GM21381 (cell line): Measurements from ENCODE around the gene NDUFAF8.

Source experiments
- ATAC-seq: cut with Tn5 transposase; IDR thresholded peaks from one replicate; pipeline ENCODE4 v1.9.1; 2021; ENCODE audit warnings: mild to moderate bottlenecking, moderate library complexity; ENCODE audit not compliant: unreplicated experiment

The NDUFAF8 gene

DNA sequence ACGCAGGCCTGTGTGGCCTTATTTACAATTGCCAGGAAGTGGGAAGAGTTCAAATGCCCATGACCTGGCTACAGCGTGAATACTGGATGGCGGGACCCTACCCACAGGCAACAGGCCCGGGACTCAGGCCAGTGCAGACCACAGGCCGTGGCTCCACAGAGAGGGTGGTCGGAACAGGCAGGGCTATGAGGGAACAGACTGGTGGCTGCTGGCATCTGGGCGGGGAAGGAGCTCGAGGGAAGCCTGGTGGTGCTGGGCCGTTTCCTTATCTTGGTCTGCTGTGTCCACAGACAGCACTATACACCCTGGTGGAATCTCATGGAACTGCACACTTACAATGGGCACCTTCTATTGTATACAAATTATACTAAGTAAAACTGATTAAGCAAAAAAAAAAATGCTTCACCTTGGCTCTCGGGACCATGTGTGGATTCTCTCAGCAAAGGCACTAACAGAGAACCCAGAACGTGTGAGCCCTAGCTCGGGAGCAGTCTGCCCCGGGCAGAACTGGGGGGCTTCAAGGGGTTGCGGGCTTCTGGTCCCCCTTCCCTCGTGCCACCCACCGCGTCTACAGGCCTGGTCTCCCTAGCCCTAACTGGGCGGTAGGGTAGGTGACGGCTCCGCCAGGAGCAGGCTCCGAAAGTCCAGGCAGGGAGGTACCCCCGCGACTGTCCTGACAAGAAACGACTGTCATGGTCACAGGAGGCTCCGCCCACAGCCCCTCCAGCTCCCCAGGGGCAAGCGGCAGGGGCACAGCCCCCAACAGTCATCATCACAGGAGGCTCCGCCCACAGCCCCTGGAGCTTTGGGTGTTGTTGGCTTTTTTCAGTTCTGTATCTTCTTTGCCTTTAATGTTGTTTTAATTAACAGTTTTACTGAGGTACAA is 38.2 kb upstream of the NDUFAF8 start:
- ATAC-seq = no peak

DNA sequence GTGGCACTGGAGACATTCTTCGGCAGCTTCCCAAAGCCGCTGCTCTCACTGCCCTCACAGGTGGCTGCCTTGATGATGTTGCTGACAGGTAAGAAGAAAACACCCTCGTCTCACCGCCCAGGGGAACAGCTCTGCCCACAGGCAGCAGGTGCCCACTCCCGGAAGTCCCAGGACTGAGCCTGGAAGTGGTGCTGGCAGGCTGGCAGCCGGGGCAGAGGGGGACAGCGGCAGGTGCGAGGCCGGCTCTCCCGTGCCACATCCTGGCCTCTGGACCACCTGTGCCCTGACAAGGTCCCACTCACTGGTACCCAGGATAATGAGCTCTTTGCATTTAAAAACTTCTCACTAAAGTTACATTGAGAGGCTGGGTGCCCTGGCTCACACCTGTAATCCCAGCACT is 36.8 kb upstream of the NDUFAF8 start:
- ATAC-seq = no peak

DNA sequence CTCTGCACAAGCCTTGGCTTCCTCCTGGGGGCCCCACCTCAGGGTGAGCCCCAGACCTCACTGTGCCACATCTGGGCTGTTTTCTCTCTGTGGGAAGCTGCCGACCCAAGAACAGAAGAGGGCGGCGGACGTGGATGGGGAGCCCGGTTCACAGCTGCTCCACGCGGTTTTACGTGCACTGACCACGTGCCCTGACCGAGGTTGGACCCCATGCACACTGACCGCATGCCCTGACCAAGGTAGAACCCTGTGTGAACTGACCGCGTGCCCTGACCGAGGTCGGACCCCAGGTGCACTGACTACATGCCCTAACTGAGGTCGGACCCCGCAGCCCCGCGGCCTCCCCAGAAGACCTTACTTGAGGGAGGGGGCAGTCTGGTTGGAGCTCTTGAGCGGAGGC is 36.0 kb upstream of the NDUFAF8 start:
- no peak for ATAC-seq

GRCh38 chr17:81204578-81204977 is 34.5 kb upstream of the NDUFAF8 start:
- no peak for ATAC-seq

DNA sequence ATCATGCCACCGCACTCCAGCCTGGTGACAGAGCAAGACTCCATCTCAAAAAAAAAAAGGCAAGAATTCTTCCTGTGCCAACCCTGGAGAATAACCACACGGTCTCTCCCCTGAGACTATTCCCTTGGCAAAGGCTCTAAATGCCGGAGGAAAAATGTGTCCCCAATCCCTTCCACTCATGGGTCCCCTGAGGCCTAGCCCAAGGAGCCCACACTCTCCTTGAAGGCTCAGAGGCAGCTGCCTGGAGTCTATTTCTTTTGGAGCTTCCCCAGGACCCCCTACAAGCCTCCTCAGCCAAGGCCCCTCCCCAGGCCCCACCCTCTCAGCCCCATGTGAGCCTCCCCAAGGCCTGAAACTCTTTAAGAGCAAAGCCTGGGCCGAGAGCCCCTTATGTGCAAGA is 33.0 kb upstream of the NDUFAF8 start:
- no peak for ATAC-seq

- ATAC-seq = no peak
Measured at GRCh38 chr17:81206657-81207056, 32.5 kb upstream of the NDUFAF8 start.

GRCh38 chr17:81207610-81208581 is 31.2 kb upstream of the NDUFAF8 start:
- no peak for ATAC-seq

DNA sequence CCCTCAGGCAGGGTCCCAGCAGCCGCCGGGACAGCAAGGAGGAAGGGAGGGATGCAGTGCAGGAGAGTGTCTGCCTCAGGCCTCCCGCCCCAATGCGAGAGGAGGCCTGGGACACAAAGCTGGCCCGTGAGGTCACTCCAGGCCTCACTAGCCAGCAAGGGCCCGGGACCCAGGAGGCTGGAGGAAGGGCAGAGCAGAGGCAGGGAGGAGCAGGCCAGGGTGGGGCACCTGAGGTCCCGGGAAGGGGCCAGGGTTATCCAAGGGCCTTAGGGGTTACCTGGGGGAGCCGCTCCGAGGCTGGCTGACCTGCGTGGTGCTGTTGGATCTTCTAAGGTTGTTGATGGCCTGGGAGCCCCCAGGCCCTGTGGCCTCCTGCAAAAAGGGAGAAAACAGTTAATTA is 30.5 kb upstream of the NDUFAF8 start:
- no peak for ATAC-seq

DNA sequence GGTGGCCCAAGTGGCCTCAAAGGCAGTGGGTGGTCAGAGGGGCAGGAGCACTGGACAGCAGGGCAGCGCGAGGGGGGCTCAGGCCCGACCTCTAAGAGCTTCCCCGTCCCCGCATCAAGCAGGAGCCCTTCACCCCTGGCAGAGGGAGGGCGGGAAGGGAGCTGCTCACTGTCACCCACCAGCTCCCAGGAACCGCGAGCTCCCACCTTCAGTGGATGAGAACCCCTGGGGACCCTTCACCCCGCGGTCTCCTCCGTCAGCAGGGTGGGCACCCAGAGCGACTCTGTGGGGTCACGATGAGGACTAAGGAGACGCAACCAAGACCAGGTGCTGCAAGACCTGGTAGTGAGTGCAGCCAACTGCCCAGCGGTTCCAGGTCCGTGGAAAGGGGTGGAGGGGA is 30.0 kb upstream of the NDUFAF8 start:
- no peak for ATAC-seq

DNA sequence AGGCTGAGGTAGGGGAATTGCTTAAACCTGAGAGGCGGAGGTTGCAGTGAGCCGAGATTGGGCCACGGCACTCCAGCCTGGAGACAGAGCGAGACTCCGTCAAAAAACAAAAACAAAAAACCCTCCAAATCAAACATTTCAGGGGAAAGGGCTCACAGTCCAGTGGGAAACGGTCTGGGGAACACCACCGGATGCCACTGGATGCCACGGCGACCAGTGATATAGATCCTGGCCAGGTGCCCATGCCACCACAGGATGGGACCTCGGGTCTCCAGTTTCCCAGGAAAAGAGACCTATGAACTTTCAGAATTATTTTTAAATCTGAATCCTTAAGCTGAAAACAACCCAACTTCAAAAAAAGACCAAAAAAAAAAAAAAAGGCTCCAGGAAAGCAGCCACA is 28.7 kb upstream of the NDUFAF8 start:
- ATAC-seq = no peak

- no peak for ATAC-seq
Measured at GRCh38 chr17:81210868-81211267, 28.2 kb upstream of the NDUFAF8 start.

GRCh38 chr17:81212365-81212764 is 26.8 kb upstream of the NDUFAF8 start:
- no peak for ATAC-seq

GRCh38 chr17:81213978-81214377 is 25.1 kb upstream of the NDUFAF8 start:
- ATAC-seq = no peak

- no peak for ATAC-seq
Measured at GRCh38 chr17:81217491-81217890, 21.6 kb upstream of the NDUFAF8 start.

DNA sequence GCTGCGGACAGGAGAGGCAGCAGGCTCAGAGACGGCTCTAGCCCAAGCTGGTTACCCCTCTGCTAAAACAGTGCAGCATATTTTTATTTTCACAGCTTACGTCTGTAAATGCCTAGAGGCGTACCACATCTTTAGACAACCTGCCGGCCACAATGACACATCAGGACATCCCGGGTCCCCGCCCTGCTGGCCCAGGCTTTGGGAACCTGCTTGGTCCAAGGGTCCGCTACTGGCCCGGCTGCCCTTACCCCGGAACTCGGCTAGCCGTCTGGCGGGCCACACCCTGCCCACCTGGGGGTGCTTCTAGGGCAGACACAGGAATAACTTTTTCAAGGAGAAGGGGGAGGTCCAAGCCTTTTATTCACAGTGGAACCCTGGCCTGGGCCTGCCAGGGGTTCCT is 20.7 kb upstream of the NDUFAF8 start:
- no peak for ATAC-seq

DNA sequence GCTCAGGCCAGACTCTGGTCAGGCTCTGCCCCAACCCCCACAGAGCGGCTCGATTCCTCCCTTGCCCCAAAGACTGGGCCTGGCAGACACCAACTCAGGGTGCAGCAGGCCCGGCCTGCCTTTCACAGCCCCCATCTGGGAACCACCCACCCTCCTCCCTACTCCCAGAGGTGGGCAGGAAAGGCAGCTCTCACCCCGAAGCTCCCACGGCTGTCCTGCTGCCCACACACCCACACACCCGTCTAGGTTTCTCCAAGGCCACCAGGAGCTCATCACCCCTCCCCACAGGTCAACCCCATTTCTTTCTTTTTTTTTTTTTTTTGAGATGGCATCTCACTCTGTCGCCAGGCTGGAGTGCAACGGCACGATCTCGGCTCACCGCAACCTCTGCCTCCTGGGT is 20.1 kb upstream of the NDUFAF8 start:
- ATAC-seq = no peak

GRCh38 chr17:81219476-81220180 is 19.5 kb upstream of the NDUFAF8 start:
- no peak for ATAC-seq

- no peak for ATAC-seq
Measured at GRCh38 chr17:81221371-81221841, 17.7 kb upstream of the NDUFAF8 start.

- ATAC-seq = no peak
Measured at GRCh38 chr17:81221842-81222619, 17.1 kb upstream of the NDUFAF8 start.

- ATAC-seq = no peak
Measured at GRCh38 chr17:81222620-81222905, 16.6 kb upstream of the NDUFAF8 start.
